H9 (cell line): ENCODE data around the gene CELF6. TPM values are rescaled to one million over a fixed set of nuclear protein-coding genes. Genes with fewer than 3 reads are reported as not detected.

Experiments used
- DNase-seq: peaks from one replicate; pipeline ENCODE4 v3.0.0-alpha.2; 2017
- H2AFZ ChIP-seq: one replicate; pipeline ENCODE4 v1.6.1; 2013; ENCODE audit warnings: mild to moderate bottlenecking, low read length, control low read depth, moderate library complexity
- H2AK5ac ChIP-seq: 2 replicates; pipeline ENCODE4 v1.6.1; 2013; ENCODE audit warnings: low read length, control low read depth, mixed read lengths; ENCODE audit not compliant: insufficient read length
- H2BK120ac ChIP-seq: one replicate; pipeline ENCODE4 v1.6.1; 2013; ENCODE audit warnings: low read depth, mild to moderate bottlenecking, low read length, control low read depth, inconsistent platforms; ENCODE audit not compliant: poor library complexity, severe bottlenecking
- H2BK12ac ChIP-seq: 2 replicates; pipeline ENCODE4 v1.6.1; 2013; ENCODE audit warnings: low read length, control low read depth, mixed read lengths, low read depth; ENCODE audit not compliant: insufficient read length
- H2BK15ac ChIP-seq: 2 replicates; pipeline ENCODE4 v1.6.1; 2013; ENCODE audit warnings: low read depth, low read length, control low read depth
- H2BK20ac ChIP-seq: one replicate; pipeline ENCODE4 v1.6.1; 2013; ENCODE audit warnings: low read depth, mild to moderate bottlenecking, low read length, control low read depth, inconsistent platforms; ENCODE audit not compliant: poor library complexity, severe bottlenecking
- H2BK5ac ChIP-seq: 2 replicates; pipeline ENCODE4 v1.6.1; 2013; ENCODE audit warnings: low read length, control low read depth, mixed read lengths; ENCODE audit not compliant: insufficient read length
- H3K14ac ChIP-seq: 2 replicates; pipeline ENCODE4 v1.6.1; 2013; ENCODE audit warnings: low read length, control low read depth; ENCODE audit not compliant: insufficient read depth
- H3K18ac ChIP-seq: 2 replicates; pipeline ENCODE4 v1.6.1; 2013; ENCODE audit warnings: low read depth, mild to moderate bottlenecking, mixed read lengths, low read length, control low read depth; ENCODE audit not compliant: insufficient read length
- H3K23ac ChIP-seq: 2 replicates; pipeline ENCODE4 v1.6.1; 2013; ENCODE audit warnings: low read length, control low read depth, mixed read lengths, low read depth; ENCODE audit not compliant: insufficient read length
- H3K23me2 ChIP-seq: 2 replicates; pipeline ENCODE4 v1.6.1; 2013; ENCODE audit warnings: low read depth, mild to moderate bottlenecking, mixed read lengths, low read length, control low read depth; ENCODE audit not compliant: insufficient read length, poor library complexity, severe bottlenecking
- H3K27ac ChIP-seq: 2 replicates; pipeline ENCODE4 v1.5.1; 2013; ENCODE audit warnings: low read length, control low read depth, mixed read lengths, low read depth; ENCODE audit not compliant: insufficient read length
- H3K27me3 ChIP-seq: 2 replicates; pipeline ENCODE4 v1.6.1; 2013; ENCODE audit warnings: low read length, control low read depth, inconsistent platforms; ENCODE audit not compliant: insufficient read depth
- H3K4ac ChIP-seq: 2 replicates; pipeline ENCODE4 v1.6.1; 2013; ENCODE audit warnings: low read depth, mild to moderate bottlenecking, control low read depth, inconsistent platforms, low read length, moderate library complexity
- H3K4me1 ChIP-seq: 2 replicates; pipeline ENCODE4 v1.6.1; 2013; ENCODE audit warnings: low read length, control low read depth, inconsistent platforms; ENCODE audit not compliant: insufficient read depth
- H3K4me2 ChIP-seq: 2 replicates; pipeline ENCODE4 v1.6.1; 2013; ENCODE audit warnings: low read length, control low read depth, mixed read lengths; ENCODE audit not compliant: insufficient read length, insufficient read depth
- H3K56ac ChIP-seq: 2 replicates; pipeline ENCODE4 v1.6.1; 2013; ENCODE audit warnings: low read depth, mild to moderate bottlenecking, mixed read lengths, low read length, control low read depth; ENCODE audit not compliant: insufficient read length
- H3K79me1 ChIP-seq: 2 replicates; pipeline ENCODE4 v1.6.1; 2013; ENCODE audit warnings: low read depth, mild to moderate bottlenecking, moderate library complexity, low read length, control low read depth, inconsistent platforms; ENCODE audit not compliant: insufficient read depth, poor library complexity, severe bottlenecking
- H3K79me2 ChIP-seq: 2 replicates; pipeline ENCODE4 v1.6.1; 2013; ENCODE audit warnings: low read length, control low read depth, inconsistent platforms; ENCODE audit not compliant: insufficient read depth
- H3K9ac ChIP-seq: 2 replicates; pipeline ENCODE4 v1.6.1; 2013; ENCODE audit warnings: low read length, control low read depth, mixed read lengths; ENCODE audit not compliant: insufficient read length; ENCODE audit errors: extremely low read depth
- H3K9me3 ChIP-seq: one replicate; pipeline ENCODE4 v1.6.1; 2013; ENCODE audit warnings: low read depth, low read length, inconsistent platforms; ENCODE audit not compliant: control insufficient read depth
- H3T11ph ChIP-seq: one replicate; pipeline ENCODE4 v1.6.1; 2013; ENCODE audit warnings: mild to moderate bottlenecking, low read length, control low read depth, inconsistent platforms
- H4K20me1 ChIP-seq: one replicate; pipeline ENCODE4 v1.6.1; 2013; ENCODE audit not compliant: control insufficient read depth, insufficient read length, insufficient read depth
- H4K5ac ChIP-seq: 2 replicates; pipeline ENCODE4 v1.6.1; 2013; ENCODE audit warnings: low read depth, mild to moderate bottlenecking, mixed read lengths, low read length, control low read depth; ENCODE audit not compliant: insufficient read length
- H4K8ac ChIP-seq: replicated peaks from 2 replicates; pipeline ENCODE4 v1.6.1; 2013; ENCODE audit warnings: low read length, control low read depth, mixed read lengths, low read depth; ENCODE audit not compliant: insufficient read length
- H4K91ac ChIP-seq: 2 replicates; pipeline ENCODE4 v1.6.1; 2013; ENCODE audit warnings: low read depth, mild to moderate bottlenecking, moderate library complexity, mixed read lengths, low read length, control low read depth; ENCODE audit not compliant: insufficient read length
- H3K27ac Mint-ChIP-seq, 3 experiments: 2 replicates in 2 of 3; 3 replicates in 1 of 3; pipeline ENCODE4 v1.8.0; 2020 to 2021; ENCODE audit warnings: mixed read lengths in 3 of 3, mild to moderate bottlenecking in 1 of 3, moderate library complexity in 1 of 3
- H3K27me3 Mint-ChIP-seq: 2 replicates; pipeline ENCODE4 v1.8.0; 2021; ENCODE audit warnings: low read depth, mild to moderate bottlenecking, moderate library complexity, mixed read lengths
- H3K36me3 Mint-ChIP-seq, 3 experiments: 2 replicates in 2 of 3; 3 replicates in 1 of 3; pipeline ENCODE4 v1.8.0; 2020 to 2021; ENCODE audit warnings: low read depth in 3 of 3, mixed read lengths in 3 of 3; ENCODE audit not compliant: insufficient read depth in 1 of 3
- H3K4me1 Mint-ChIP-seq, 2 experiments: 2 replicates each; pipeline ENCODE4 v1.8.0; 2020; ENCODE audit warnings: mixed read lengths in 2 of 2
- H3K4me3 Mint-ChIP-seq, 2 experiments: 2 replicates in 1 of 2; 3 replicates in 1 of 2; pipeline ENCODE4 v1.8.0; 2020 to 2021; ENCODE audit warnings: mild to moderate bottlenecking in 2 of 2, mixed read lengths in 2 of 2, moderate library complexity in 1 of 2
- H3K9me3 Mint-ChIP-seq, 2 experiments: 2 replicates in 1 of 2; 3 replicates in 1 of 2; pipeline ENCODE4 v1.8.0; 2020; ENCODE audit warnings: mild to moderate bottlenecking in 2 of 2, mixed read lengths in 2 of 2, moderate library complexity in 1 of 2
- WGBS: extraction: QIAGEN DNeasy Blood & Tissue Kit; methylation state at CpG from one replicate; pipeline ENCODE4 v1.1.7; 2013; ENCODE audit warnings: missing lambda C conversion rate, low lambda C conversion rate, mixed read lengths; ENCODE audit not compliant: insufficient read length; ENCODE audit errors: extremely low coverage; 5-methylcytosine and 5-hydroxymethylcytosine counted together
- total RNA-seq: library from RNA; stranded (reverse); gene quantifications from 2 replicates; pipeline ENCODE4 v1.2.1, GENCODE V29; 2021
- TF ChIP-seq, protein P1 (sequence below): fragments of 200-600 bp; sonication (generic); conservative IDR thresholded peaks from 3 replicates; pipeline ENCODE4 v1.8.0; 2021; ENCODE audit warnings: antibody characterized with exemption, mild to moderate bottlenecking

Gene CELF6
- total RNA-seq, 1 experiment from 2014 or later = 0.13 TPM

DNA sequence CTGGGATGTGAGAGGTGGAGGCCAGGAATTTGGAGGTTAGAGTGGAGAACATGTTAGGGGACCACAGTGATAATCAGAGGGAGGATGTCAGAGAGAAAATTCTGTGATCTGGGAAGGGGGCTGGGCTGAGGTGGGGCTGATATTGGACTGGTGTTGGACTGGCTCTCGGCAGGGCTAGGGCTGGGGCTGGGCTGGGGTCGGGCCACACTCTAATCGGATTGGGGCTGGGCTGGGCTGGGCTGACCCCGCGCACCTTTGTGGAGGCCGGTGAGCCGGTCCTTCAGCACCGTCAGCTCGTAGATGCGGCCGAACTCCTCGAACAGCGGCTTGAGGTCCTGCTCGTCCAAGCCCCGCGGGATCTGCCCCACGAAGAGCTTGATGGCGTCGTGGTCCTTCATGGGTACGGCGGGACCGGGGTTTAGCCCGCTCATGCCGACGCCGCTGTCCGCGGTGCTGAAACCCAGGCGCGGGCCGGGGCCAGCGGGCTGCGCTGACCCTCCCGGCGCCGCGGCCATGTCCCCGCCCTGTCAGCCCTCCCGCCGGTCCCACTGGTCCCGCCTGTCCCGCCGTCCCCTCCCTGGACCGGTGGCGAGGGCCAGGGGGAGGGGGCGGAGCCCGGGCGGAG, 485 bp downstream of the CELF6 start:
- Histone ChIP-seq H3K9ac (no peak overlapping the region), H2AFZ (no peak overlapping the region), H4K5ac (no peak overlapping the region), H3K4ac (no peak overlapping the region), H4K8ac (no peak overlapping the region), H3K56ac (no peak overlapping the region), H2BK15ac (no peak overlapping the region), H2BK20ac (no peak overlapping the region), H4K91ac (no peak overlapping the region), H4K20me1 (no peaks in the 10 kb centered on the region), H3K27me3 (peaks cover 5% of the 10 kb centered on the region; the same call in 1 of the 2 replicates), H3K9me3 (no peaks in the 10 kb centered on the region), H2BK120ac (no peak overlapping the region), H2BK12ac (no peak overlapping the region), H3K14ac (no peak overlapping the region), H3K79me1 (no peaks in the 10 kb centered on the region), H3K18ac (no peak overlapping the region), H3K4me1 (no peaks in the 10 kb centered on the region), H3T11ph (no peak overlapping the region), H3K23ac (no peak overlapping the region), H3K27ac (no peak overlapping the region), H3K23me2 (peaks cover 6% of the 10 kb centered on the region), H2AK5ac (no peak overlapping the region), H3K4me2 (peak overlapping the region; percentile 6), H2BK5ac (no peak overlapping the region), H3K79me2 (no peaks in the 10 kb centered on the region)
- Mint-ChIP-seq H3K36me3 (no peaks in the 10 kb centered on the region; a peak in 1 of 7 replicates), H3K27me3 (peaks cover 58% of the 10 kb centered on the region), H3K4me3 (peak overlapping the region; percentile 35 to 69), H3K9me3 (peaks cover 5 to 7% of the 10 kb centered on the region in 2 experiments; a peak in 3 of 5 replicates), H3K27ac (no peak overlapping the region), H3K4me1 (peaks cover 16 to 17% of the 10 kb centered on the region in 2 experiments)
- TF ChIP-seq, protein P1, sequence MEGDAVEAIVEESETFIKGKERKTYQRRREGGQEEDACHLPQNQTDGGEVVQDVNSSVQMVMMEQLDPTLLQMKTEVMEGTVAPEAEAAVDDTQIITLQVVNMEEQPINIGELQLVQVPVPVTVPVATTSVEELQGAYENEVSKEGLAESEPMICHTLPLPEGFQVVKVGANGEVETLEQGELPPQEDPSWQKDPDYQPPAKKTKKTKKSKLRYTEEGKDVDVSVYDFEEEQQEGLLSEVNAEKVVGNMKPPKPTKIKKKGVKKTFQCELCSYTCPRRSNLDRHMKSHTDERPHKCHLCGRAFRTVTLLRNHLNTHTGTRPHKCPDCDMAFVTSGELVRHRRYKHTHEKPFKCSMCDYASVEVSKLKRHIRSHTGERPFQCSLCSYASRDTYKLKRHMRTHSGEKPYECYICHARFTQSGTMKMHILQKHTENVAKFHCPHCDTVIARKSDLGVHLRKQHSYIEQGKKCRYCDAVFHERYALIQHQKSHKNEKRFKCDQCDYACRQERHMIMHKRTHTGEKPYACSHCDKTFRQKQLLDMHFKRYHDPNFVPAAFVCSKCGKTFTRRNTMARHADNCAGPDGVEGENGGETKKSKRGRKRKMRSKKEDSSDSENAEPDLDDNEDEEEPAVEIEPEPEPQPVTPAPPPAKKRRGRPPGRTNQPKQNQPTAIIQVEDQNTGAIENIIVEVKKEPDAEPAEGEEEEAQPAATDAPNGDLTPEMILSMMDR = no peak
- WGBS = no CpG with 5 or more reads among the region's 48 CpGs
- peak; percentile 93 for DNase-seq
